Neural cell (in vitro differentiated cells): Measurements from ENCODE around the gene EIF2S3B. TPM values are rescaled to one million over a fixed set of nuclear protein-coding genes. Genes with fewer than 3 reads are reported as not detected.

Experiments
- H2AFZ ChIP-seq: fragments of 200-600, 300-800 bp; sonication (generic), shearing (Covaris generic); 2 replicates; pipeline ENCODE4 v1.6.0; 2014; ENCODE audit warnings: low read depth, mild to moderate bottlenecking, antibody characterized with exemption, low read length, moderate library complexity
- H3F3A ChIP-seq: fragments of 200-600 bp; shearing (Covaris generic); 2 replicates; pipeline ENCODE4 v1.6.1; 2016; ENCODE audit warnings: mild to moderate bottlenecking, moderate library complexity, mixed read lengths, antibody characterized with exemption, low read length; ENCODE audit not compliant: insufficient read depth, poor library complexity, severe bottlenecking
- H3K27ac ChIP-seq: fragments of 200-600, 300-800 bp; sonication (generic), shearing (Covaris generic); 2 replicates; pipeline ENCODE4 v1.5.1; 2014; ENCODE audit warnings: mild to moderate bottlenecking, low read length, moderate library complexity
- H3K27me3 ChIP-seq: fragments of 300-800, 200-600 bp; sonication (generic), shearing (Covaris generic); 2 replicates; pipeline ENCODE4 v1.6.0; 2014; ENCODE audit warnings: mild to moderate bottlenecking, low read depth, low read length, moderate library complexity; ENCODE audit not compliant: insufficient read depth
- H3K36me3 ChIP-seq: fragments of 300-800, 200-600 bp; sonication (generic), shearing (Covaris generic); 2 replicates; pipeline ENCODE4 v1.5.1; 2014; ENCODE audit warnings: mild to moderate bottlenecking, antibody characterized with exemption, low read length, moderate library complexity; ENCODE audit not compliant: insufficient read depth
- H3K4me2 ChIP-seq: fragments of 300-800, 200-600 bp; sonication (generic), shearing (Covaris generic); 2 replicates; pipeline ENCODE4 v1.6.0; 2014; ENCODE audit warnings: mild to moderate bottlenecking, low read length
- H3K4me3 ChIP-seq: fragments of 300-800, 200-600 bp; sonication (generic), shearing (Covaris generic); 2 replicates; pipeline ENCODE4 v1.5.1; 2014; ENCODE audit warnings: mild to moderate bottlenecking, low read length, moderate library complexity
- H3K79me2 ChIP-seq: fragments of 200-600 bp; shearing (Covaris generic); replicated peaks from 2 replicates; pipeline ENCODE4 v1.6.0; 2014; ENCODE audit warnings: mild to moderate bottlenecking, low read length, moderate library complexity; ENCODE audit not compliant: insufficient read depth
- H3K9ac ChIP-seq: fragments of 300-800, 200-600 bp; sonication (generic), shearing (Covaris generic); 2 replicates; pipeline ENCODE4 v1.6.1; 2016; ENCODE audit warnings: mild to moderate bottlenecking, low read length, mixed read lengths
- H3K9me2 ChIP-seq: fragments of 200-600 bp; shearing (Covaris generic); 2 replicates; pipeline ENCODE4 v1.6.1; 2016; ENCODE audit warnings: mild to moderate bottlenecking, low read length, mixed read lengths; ENCODE audit not compliant: insufficient read depth
- H3K9me3 ChIP-seq: fragments of 200-600, 300-800 bp; sonication (generic), shearing (Covaris generic); 2 replicates; pipeline ENCODE4 v1.6.1; 2016; ENCODE audit warnings: mild to moderate bottlenecking, mixed run types, low read length, moderate library complexity, mixed read lengths
- H4K20me1 ChIP-seq: fragments of 200-600 bp; shearing (Covaris generic); 2 replicates; pipeline ENCODE4 v1.6.1; 2016; ENCODE audit warnings: mild to moderate bottlenecking, mixed run types; ENCODE audit not compliant: insufficient read depth
- CTCF ChIP-seq: fragments of 450-650 bp; IDR thresholded peaks from 2 replicates; pipeline ENCODE4 v1.5.1; 2014; ENCODE audit warnings: antibody characterized with exemption, mild to moderate bottlenecking, moderate library complexity; ENCODE audit not compliant: poor library complexity, severe bottlenecking
- EP300 ChIP-seq: fragments of 450-650 bp; conservative IDR thresholded peaks from 2 replicates; pipeline ENCODE4 v1.6.1; 2014; ENCODE audit warnings: antibody characterized with exemption, mild to moderate bottlenecking, moderate library complexity; ENCODE audit not compliant: poor library complexity, severe bottlenecking
- EZH2 ChIP-seq: fragments of 200-600, 300-800 bp; shearing (Covaris generic), sonication (generic); IDR thresholded peaks from 2 replicates; pipeline ENCODE4 v1.6.1; 2014; ENCODE audit warnings: antibody characterized with exemption, low read length, borderline replicate concordance, mild to moderate bottlenecking; ENCODE audit not compliant: insufficient read depth, poor library complexity, severe bottlenecking
- MXI1 ChIP-seq: fragments of 450-650 bp; conservative IDR thresholded peaks from 2 replicates; pipeline ENCODE4 v1.6.1; 2014; ENCODE audit warnings: antibody characterized with exemption, mild to moderate bottlenecking; ENCODE audit not compliant: poor library complexity, severe bottlenecking
- POLR2AphosphoS5 ChIP-seq: IDR thresholded peaks from 2 replicates; pipeline ENCODE4 v1.6.1; 2012
- RAD21 ChIP-seq: fragments of 450-650 bp; conservative IDR thresholded peaks from 2 replicates; pipeline ENCODE4 v1.6.1; 2014; ENCODE audit warnings: antibody characterized with exemption, mild to moderate bottlenecking, moderate library complexity
- REST ChIP-seq: IDR thresholded peaks from 2 replicates; pipeline ENCODE4 v1.6.1; 2012; ENCODE audit warnings: borderline replicate concordance
- SMC3 ChIP-seq: fragments of 450-650 bp; conservative IDR thresholded peaks from 2 replicates; pipeline ENCODE4 v1.6.1; 2014; ENCODE audit warnings: antibody characterized with exemption, mild to moderate bottlenecking, moderate library complexity; ENCODE audit not compliant: poor library complexity
- TAF1 ChIP-seq: IDR thresholded peaks from 2 replicates; pipeline ENCODE4 v1.6.1; 2012; ENCODE audit warnings: low read depth
- polyA plus RNA-seq: library from polyadenylated mRNA; depleted of rRNA; stranded (reverse); fragments of >200 nt; gene quantifications from 2 replicates; pipeline ENCODE4 v1.2.3, GENCODE V29; 2014

Gene EIF2S3B
- polyA plus RNA-seq, 1 donor from 2014 or later: 3.6 TPM

DNA sequence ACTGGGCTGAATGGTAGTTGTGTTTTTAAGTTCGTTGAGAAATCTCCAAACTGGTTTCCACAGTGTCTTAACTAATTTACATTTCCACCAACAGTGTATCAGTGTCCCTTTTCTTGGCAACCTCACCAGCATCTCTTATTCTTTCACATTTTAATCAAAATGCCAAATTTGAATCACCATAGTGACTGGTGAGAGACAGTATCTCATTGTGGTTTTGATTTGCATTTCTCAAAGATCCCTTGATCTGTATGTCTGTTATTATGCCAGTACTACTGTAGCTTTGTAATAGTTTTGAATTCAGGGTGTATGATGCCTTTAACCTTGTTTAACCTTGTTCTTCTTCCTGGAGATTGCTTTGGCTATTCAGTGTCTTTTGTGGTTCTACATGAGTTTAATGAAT, 2.2 kb upstream of the EIF2S3B start:
- Histone ChIP-seq H3K27ac (no peak overlapping the region), H3K36me3 (no peaks in the 10 kb centered on the region), H3K9me3 (no peaks in the 10 kb centered on the region), H3K4me3 (no peak overlapping the region), H3F3A (no peaks in the 10 kb centered on the region), H3K79me2 (no peaks in the 10 kb centered on the region), H4K20me1 (no peaks in the 10 kb centered on the region), H3K9ac (no peak overlapping the region), H3K27me3 (no peaks in the 10 kb centered on the region), H2AFZ (no peak overlapping the region), H3K9me2 (no peaks in the 10 kb centered on the region), H3K4me2 (no peak overlapping the region)
- no peak for TF ChIP-seq EP300
- no peak for TF ChIP-seq EZH2
- no peak for TF ChIP-seq SMC3
- no peak for TF ChIP-seq REST
- TF ChIP-seq TAF1: no peak
- TF ChIP-seq MXI1: no peak
- TF ChIP-seq RAD21: no peak
- TF ChIP-seq CTCF: no peak
- no peak for TF ChIP-seq POLR2AphosphoS5

DNA sequence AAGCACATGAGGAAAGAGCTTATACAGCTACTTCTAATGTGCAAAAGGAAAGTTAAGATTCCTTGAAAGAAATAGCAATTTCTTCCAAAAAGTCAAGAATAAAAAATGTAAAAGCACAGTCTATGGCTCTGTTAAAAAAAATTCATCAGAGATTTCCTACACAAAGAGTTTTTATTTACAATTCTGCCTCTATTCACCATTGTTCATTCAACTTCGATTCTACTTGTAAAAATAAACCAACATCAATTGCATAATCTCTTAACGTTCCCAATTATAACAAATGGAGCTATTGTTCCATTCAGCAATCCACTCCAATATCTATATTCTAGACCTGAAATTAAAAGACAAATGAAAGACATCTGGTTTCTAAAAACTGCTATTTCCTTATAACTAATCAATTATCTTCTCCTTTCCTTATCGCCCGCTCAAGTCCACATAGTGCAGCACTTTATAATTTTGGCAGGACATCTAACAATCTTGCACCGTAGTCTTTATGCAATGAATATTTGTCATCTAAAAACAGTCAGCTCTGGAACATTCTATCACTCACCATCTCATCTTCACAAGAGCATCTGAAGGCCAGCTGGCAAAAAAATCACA, 6.2 kb downstream of the EIF2S3B start:
- Histone ChIP-seq H3K79me2 (no peaks in the 10 kb centered on the region), H3K4me2 (no peak overlapping the region), H3K4me3 (no peak overlapping the region), H3K9me3 (no peaks in the 10 kb centered on the region), H3K27me3 (no peaks in the 10 kb centered on the region), H3K9ac (no peak overlapping the region), H2AFZ (no peak overlapping the region), H3F3A (no peaks in the 10 kb centered on the region), H3K27ac (no peak overlapping the region), H4K20me1 (no peaks in the 10 kb centered on the region), H3K36me3 (no peaks in the 10 kb centered on the region), H3K9me2 (no peaks in the 10 kb centered on the region)
- TF ChIP-seq EZH2: no peak
- no peak for TF ChIP-seq REST
- no peak for TF ChIP-seq RAD21
- TF ChIP-seq POLR2AphosphoS5: no peak
- TF ChIP-seq TAF1: no peak
- TF ChIP-seq CTCF: no peak
- no peak for TF ChIP-seq EP300
- TF ChIP-seq MXI1: no peak
- no peak for TF ChIP-seq SMC3
